Activated CD8-positive, alpha-beta memory T cell treated with anti-CD3 and anti-CD28 coated beads, Interleukin-2, amount 50 U/mL, for 1 hour (primary cell): Measurements from ENCODE around the gene CD27.
"Not testable (repeated sequence)": the region's sequence is repeated elsewhere in the genome, so short reads cannot be mapped to it uniquely, and the experiment has no call there.

Source experiments
- DNase-seq: peaks from one replicate; pipeline ENCODE4 v3.0.0-alpha.2; 2020; ENCODE audit errors: extremely low read depth

Gene CD27

GRCh38 chr12:6444704-6445688, at the start of gene CD27:
Gene CD27, plus strand, starts transcription at chr12:6444955. Its CDS starts 141 bp downstream, at chr12:6445096.
- DNase-seq = no peak

GRCh38 chr12:6396031-6396430, 48.7 kb upstream of the CD27 start:
- DNase-seq = no peak

- DNase-seq = no peak
These were observed 44.7 kb upstream of the CD27 start for GRCh38 chr12:6399884-6400644.

- no peak for DNase-seq
These were observed 40.4 kb upstream of the CD27 start for GRCh38 chr12:6404390-6404789.

- no peak for DNase-seq
These were observed 38.8 kb upstream of the CD27 start for GRCh38 chr12:6405963-6406362.

- no peak for DNase-seq
These were observed 37.4 kb upstream of the CD27 start for GRCh38 chr12:6407236-6407954.

GRCh38 chr12:6416596-6416995, 28.2 kb upstream of the CD27 start:
- no peak for DNase-seq

- no peak for DNase-seq
These were observed 26.0 kb upstream of the CD27 start for GRCh38 chr12:6418796-6419195.

GRCh38 chr12:6420364-6420763, 24.4 kb upstream of the CD27 start:
- DNase-seq = no peak

GRCh38 chr12:6423267-6424007, 21.3 kb upstream of the CD27 start:
- peak; percentile 69 for DNase-seq

- DNase-seq = no peak
These were observed 20.8 kb upstream of the CD27 start for GRCh38 chr12:6424008-6424347.

- DNase-seq = no peak
These were observed 19.9 kb upstream of the CD27 start for GRCh38 chr12:6424866-6425265.

- DNase-seq = no peak
These were observed 18.9 kb upstream of the CD27 start for GRCh38 chr12:6425590-6426531.

GRCh38 chr12:6426882-6427671, 17.7 kb upstream of the CD27 start:
- DNase-seq = peak; percentile 86

GRCh38 chr12:6427796-6428195, 17.0 kb upstream of the CD27 start:
- DNase-seq = not testable (repeated sequence)

GRCh38 chr12:6428326-6428725, 16.4 kb upstream of the CD27 start:
- DNase-seq = no peak

- DNase-seq = no peak
These were observed 14.4 kb upstream of the CD27 start for GRCh38 chr12:6430124-6430989.

- no peak for DNase-seq
These were observed 11.8 kb upstream of the CD27 start for GRCh38 chr12:6432991-6433390.
